ENCODE data around the gene ZC3H14. TPM values are rescaled to one million over a fixed set of nuclear protein-coding genes. Genes with fewer than 3 reads are reported as not detected.

ZC3H14 gene
- total and polyA plus RNA-seq, 4 donors: 57.8 to 92.2 (median 74.9) TPM

DNA sequence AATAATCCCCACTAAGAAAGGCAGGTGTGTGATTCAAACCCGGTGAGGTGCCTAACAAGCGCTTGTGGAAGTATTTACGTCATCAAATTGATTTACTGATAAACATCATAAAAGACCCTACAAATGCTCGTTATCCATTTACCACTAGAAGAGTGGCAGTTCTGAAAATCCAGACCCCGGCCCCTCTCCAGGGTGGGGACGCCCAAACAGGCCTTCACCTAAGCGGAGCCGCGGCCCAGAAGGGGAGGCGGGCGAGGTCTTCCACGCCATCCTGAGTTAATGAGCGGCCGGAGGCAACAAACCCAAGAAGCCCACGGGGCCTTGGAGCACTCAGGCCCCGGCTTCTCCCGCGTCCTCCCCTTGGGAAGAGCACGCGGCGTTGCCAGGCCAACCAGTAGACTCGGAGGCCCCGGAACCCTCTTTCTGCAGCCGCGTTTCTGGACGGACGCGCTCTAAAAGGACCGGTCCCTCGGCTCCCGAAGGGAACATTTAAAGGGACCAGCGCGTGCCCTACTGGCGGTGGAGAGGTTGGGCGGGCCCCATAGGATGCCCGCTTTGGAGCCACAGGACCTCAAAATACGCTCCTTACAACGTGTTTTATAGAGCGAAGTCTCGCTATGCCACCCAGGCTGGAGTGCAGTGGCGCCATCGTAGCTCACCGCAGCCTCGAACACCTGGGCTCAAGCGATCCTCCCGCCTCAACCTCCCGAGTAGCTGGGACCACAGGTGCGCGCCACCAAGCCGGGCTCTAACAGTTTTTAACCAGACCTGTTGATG lies 11.6 kb upstream of the ZC3H14 start:
- DNase-seq (ENCODE audit: low read depth in 4 of 6, low spot score in 6 of 6): peak; percentile 80 to 96 (median 86)
- peaks cover 21% of the 10 kb centered on the region for H3K4me1 ChIP-seq (ENCODE audit: control insufficient read depth, insufficient read depth, low read length)
- H3K27me3 ChIP-seq (ENCODE audit: control insufficient read depth, insufficient read depth, low read length): no peaks in the 10 kb centered on the region
- H3K36me3 ChIP-seq (ENCODE audit: control insufficient read depth, insufficient read depth, low read length): peaks cover 19% of the 10 kb centered on the region
- H3K27ac ChIP-seq (ENCODE audit: low read depth, low read length): peak overlapping the region; percentile 64
- no peaks in the 10 kb centered on the region for H3K9me3 ChIP-seq (ENCODE audit: control insufficient read depth, insufficient read depth, low read length)
- WGBS (ENCODE audit: insufficient coverage): 4% methylated on average over 49 of the region's 50 CpGs
- peak overlapping the region; percentile 89 for H3K4me3 ChIP-seq (ENCODE audit: low read depth, low read length)

DNA sequence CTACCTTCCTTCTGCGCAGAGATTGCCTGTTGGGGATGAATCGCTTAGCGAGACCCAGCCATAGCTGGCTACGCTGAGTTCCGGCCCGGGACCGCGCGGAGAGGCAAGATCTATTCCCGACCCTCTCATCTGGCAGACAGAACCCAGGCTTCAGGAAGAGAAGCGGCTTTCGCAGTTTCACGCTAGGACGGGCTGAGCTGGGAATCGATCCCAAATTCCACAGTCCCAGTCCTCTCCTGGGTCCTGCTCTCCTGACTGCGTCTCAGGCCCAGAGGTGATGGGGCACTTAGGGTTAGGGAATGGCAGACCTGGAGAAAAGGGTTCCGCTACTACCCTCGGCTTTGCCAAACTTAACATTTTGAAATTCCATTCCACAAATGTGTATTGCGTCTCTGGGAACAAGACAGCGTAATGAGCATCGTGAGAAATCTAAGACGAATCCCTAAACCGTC lies 10.8 kb upstream of the ZC3H14 start:
- DNase-seq (ENCODE audit: low read depth in 4 of 6, low spot score in 6 of 6): peak in 2 of 6 donors; percentile 59 to 60
- Histone ChIP-seq H3K4me3 (ENCODE audit: low read depth, low read length) (peak overlapping the region; percentile 89), H3K27me3 (ENCODE audit: control insufficient read depth, insufficient read depth, low read length) (no peaks in the 10 kb centered on the region), H3K4me1 (ENCODE audit: control insufficient read depth, insufficient read depth, low read length) (peaks cover 21% of the 10 kb centered on the region), H3K36me3 (ENCODE audit: control insufficient read depth, insufficient read depth, low read length) (peaks cover 19% of the 10 kb centered on the region), H3K27ac (ENCODE audit: low read depth, low read length) (peak overlapping the region; percentile 64), H3K9me3 (ENCODE audit: control insufficient read depth, insufficient read depth, low read length) (no peaks in the 10 kb centered on the region)
- 1% methylated on average over 14 of the region's 23 CpGs for WGBS (ENCODE audit: insufficient coverage)

DNA sequence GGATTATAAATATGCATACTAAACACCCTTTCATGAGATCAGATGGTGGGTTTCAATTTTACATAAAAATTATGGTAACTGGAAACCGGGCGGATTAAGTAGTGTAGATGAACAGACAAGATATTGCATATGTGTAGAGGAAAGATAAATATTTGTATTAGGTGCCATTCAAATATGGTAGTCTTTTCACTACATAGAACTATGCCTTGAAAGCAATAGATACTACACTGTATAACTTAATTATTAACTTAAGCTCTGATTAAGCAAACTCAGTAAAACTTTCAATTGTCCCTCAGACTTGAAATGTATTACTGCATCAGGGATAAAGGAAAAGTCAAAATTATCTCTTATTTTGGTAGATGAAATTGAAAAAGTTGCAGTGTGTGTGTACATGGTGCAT lies 10.0 kb upstream of the ZC3H14 start:
- no peak overlapping the region for H3K27ac ChIP-seq (ENCODE audit: low read depth, low read length)

DNA sequence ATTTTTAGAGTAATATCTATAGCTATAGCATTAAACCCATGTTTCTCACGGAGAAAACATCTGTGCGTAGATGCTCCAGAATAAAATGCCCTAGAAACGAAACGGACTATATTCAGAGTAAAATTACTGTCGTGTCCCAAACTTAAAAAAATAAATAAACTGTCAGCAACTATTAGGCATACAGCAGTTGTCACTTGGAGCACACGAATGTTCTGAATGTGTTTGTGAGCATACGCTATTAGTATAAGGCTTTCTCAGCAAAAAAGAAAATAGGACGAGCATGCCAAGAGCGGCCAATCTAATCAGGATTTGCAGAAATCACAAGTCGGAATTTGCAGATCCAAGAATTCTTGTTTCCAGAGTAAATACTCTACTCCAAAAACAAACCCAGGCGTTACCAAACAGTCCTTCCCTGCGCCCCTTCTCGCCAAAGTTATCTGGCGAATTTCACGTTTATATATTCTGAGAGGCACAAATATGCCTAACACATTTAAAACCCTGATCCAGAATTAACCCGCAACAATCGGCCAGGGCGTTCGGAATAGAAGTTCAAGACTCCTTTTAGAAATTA lies 8.9 kb upstream of the ZC3H14 start:
- no peaks in the 10 kb centered on the region for H3K9me3 ChIP-seq (ENCODE audit: control insufficient read depth, insufficient read depth, low read length)
- peaks cover 21% of the 10 kb centered on the region for H3K4me1 ChIP-seq (ENCODE audit: control insufficient read depth, insufficient read depth, low read length)
- peak overlapping the region; percentile 70 for H3K27ac ChIP-seq (ENCODE audit: low read depth, low read length)
- peak overlapping the region; percentile 64 for H3K4me3 ChIP-seq (ENCODE audit: low read depth, low read length)
- H3K27me3 ChIP-seq (ENCODE audit: control insufficient read depth, insufficient read depth, low read length): no peaks in the 10 kb centered on the region
- 0% methylated on average over 12 of the region's 19 CpGs for WGBS (ENCODE audit: insufficient coverage)
- peaks cover 13% of the 10 kb centered on the region for H3K36me3 ChIP-seq (ENCODE audit: control insufficient read depth, insufficient read depth, low read length)
- peak in 2 of 6 donors; percentile 62 to 63 for DNase-seq (ENCODE audit: low read depth in 4 of 6, low spot score in 6 of 6)

More for the DNA sequence above, 10.0 kb upstream of the ZC3H14 start:
- H3K4me3 ChIP-seq (ENCODE audit: low read depth, low read length): no peak overlapping the region
- no peaks in the 10 kb centered on the region for H3K27me3 ChIP-seq (ENCODE audit: control insufficient read depth, insufficient read depth, low read length)
- peaks cover 16% of the 10 kb centered on the region for H3K36me3 ChIP-seq (ENCODE audit: control insufficient read depth, insufficient read depth, low read length)
- no peak for DNase-seq (ENCODE audit: low read depth in 4 of 6, low spot score in 6 of 6)
- no peaks in the 10 kb centered on the region for H3K9me3 ChIP-seq (ENCODE audit: control insufficient read depth, insufficient read depth, low read length)
- peaks cover 21% of the 10 kb centered on the region for H3K4me1 ChIP-seq (ENCODE audit: control insufficient read depth, insufficient read depth, low read length)
- no CpG with 5 or more reads among the region's 2 CpGs for WGBS (ENCODE audit: insufficient coverage)

DNA sequence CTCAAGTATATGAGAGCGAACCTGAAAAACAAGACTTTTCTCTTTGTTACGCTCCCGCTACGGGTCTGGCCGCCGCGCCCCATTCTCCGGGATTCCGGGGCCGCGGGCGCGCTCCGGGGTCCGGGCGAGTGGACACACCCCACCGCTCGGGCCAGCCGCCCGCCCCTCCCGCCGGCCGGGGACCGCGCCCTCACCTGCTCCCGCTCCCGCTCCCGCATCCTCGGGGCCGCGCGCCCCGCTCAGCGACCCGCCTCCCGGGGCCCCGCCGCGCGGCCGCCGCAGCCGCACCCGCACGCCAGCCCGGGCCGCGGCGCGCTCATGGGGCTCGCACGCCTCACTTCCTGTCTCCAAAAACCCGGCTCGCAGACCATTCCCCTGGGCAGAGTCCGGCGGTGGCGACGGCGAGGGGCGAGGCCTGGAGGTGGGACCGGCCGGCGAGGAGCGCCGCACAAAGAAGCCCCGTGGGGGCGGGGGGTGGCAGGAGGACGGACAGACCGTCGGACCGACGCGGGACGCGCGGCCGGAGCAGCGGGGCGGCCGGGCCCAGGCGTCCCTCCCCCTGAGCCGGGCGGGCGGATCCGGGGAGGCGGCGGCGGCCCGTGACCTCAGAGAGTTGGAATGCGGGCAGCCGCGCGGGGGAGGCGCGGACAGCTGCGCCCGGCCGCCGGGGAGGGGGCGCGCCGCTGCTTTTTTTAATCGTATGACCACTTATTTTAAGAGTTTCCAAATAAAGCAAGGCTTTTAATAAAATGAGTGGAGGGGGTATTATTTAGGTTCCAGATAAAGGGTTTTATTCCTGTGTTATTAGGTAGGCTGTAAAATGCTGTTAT lies 8.2 kb upstream of the ZC3H14 start, which contains the start of gene PTPN21:
TSS of gene PTPN21 (minus strand) at position 551 of the 830 bp plus-strand sequence. CDS start 4,590 bp downstream, outside the sequence.
- DNase-seq (ENCODE audit: low read depth in 4 of 6, low spot score in 6 of 6): peak in 2 of 6 donors; percentile 66 to 85
- H3K9me3 ChIP-seq (ENCODE audit: control insufficient read depth, insufficient read depth, low read length): no peaks in the 10 kb centered on the region
- H3K4me3 ChIP-seq (ENCODE audit: low read depth, low read length): peak within 1 kb of the TSS; percentile 64
- under 1% methylated on average over 87 of the region's 103 CpGs for WGBS (ENCODE audit: insufficient coverage)
- H3K27me3 ChIP-seq (ENCODE audit: control insufficient read depth, insufficient read depth, low read length): no peaks in the 10 kb centered on the region
- peak within 1 kb of the TSS; percentile 70 for H3K27ac ChIP-seq (ENCODE audit: low read depth, low read length)
- peaks cover 21% of the 10 kb centered on the region for H3K4me1 ChIP-seq (ENCODE audit: control insufficient read depth, insufficient read depth, low read length)
- peaks cover 8% of the 10 kb centered on the region for H3K36me3 ChIP-seq (ENCODE audit: control insufficient read depth, insufficient read depth, low read length)

DNA sequence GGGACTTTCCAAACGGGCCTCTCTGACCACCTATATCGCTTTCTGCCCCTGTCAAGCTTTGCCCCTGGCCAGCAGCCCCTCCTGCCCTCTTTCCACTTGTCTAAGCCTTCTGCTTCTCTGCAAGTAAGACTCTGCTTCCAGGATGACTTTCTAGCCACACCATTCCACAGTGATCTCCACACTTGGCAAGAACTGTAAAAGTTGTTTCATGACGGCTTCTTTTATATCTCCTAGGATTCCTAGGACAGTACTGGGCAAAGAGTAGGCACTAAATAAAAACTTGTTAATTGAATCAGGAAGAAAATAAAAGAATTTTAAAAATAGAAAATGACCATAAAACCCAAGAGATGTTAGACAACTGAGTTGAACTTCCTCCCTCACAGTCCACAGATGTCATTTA lies 6.3 kb upstream of the ZC3H14 start:
- no peaks in the 10 kb centered on the region for H3K36me3 ChIP-seq (ENCODE audit: control insufficient read depth, insufficient read depth, low read length)
- no peaks in the 10 kb centered on the region for H3K27me3 ChIP-seq (ENCODE audit: control insufficient read depth, insufficient read depth, low read length)
- H3K4me1 ChIP-seq (ENCODE audit: control insufficient read depth, insufficient read depth, low read length): peaks cover 6% of the 10 kb centered on the region
- no peak overlapping the region for H3K4me3 ChIP-seq (ENCODE audit: low read depth, low read length)
- no peak overlapping the region for H3K27ac ChIP-seq (ENCODE audit: low read depth, low read length)
- no peaks in the 10 kb centered on the region for H3K9me3 ChIP-seq (ENCODE audit: control insufficient read depth, insufficient read depth, low read length)
- no peak for DNase-seq (ENCODE audit: low read depth in 4 of 6, low spot score in 6 of 6)
- WGBS (ENCODE audit: insufficient coverage): 69% methylated on average over 2 of the region's 3 CpGs

DNA sequence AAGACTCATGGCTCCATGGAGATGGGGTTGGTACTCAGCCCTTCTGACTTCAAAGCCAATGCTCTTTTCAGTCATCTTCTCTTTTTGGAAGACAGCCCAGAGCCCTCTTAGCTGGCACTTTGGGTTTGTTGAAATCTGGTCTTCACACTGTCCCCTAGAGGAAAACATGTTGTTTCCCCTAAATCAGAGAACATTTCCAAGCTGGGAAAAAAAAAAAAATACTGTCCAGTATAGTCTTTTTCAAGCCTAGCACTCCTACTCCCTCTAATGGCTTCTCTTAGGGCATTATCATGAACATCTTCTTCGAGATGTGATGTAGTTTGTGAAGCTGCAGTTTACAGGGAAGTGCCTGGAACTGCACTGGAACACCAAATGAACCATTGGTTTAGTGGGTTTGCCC lies 3.0 kb upstream of the ZC3H14 start:
- H3K4me3 ChIP-seq (ENCODE audit: low read depth, low read length): no peak overlapping the region
- peak in 2 of 6 donors; percentile 65 to 73 for DNase-seq (ENCODE audit: low read depth in 4 of 6, low spot score in 6 of 6)
- H3K9me3 ChIP-seq (ENCODE audit: control insufficient read depth, insufficient read depth, low read length): no peaks in the 10 kb centered on the region
- H3K27ac ChIP-seq (ENCODE audit: low read depth, low read length): no peak overlapping the region
- H3K36me3 ChIP-seq (ENCODE audit: control insufficient read depth, insufficient read depth, low read length): no peaks in the 10 kb centered on the region
- H3K27me3 ChIP-seq (ENCODE audit: control insufficient read depth, insufficient read depth, low read length): no peaks in the 10 kb centered on the region
- peaks cover 8% of the 10 kb centered on the region for H3K4me1 ChIP-seq (ENCODE audit: control insufficient read depth, insufficient read depth, low read length)
- WGBS (ENCODE audit: insufficient coverage): no CpG with 5 or more reads among the region's 1 CpG

- peak overlapping the region; percentile 81 for H3K4me3 ChIP-seq (ENCODE audit: low read depth, low read length)
- DNase-seq (ENCODE audit: low read depth in 4 of 6, low spot score in 6 of 6): no peak
- H3K27me3 ChIP-seq (ENCODE audit: control insufficient read depth, insufficient read depth, low read length): no peaks in the 10 kb centered on the region
- no peak overlapping the region for H3K27ac ChIP-seq (ENCODE audit: low read depth, low read length)
- H3K36me3 ChIP-seq (ENCODE audit: control insufficient read depth, insufficient read depth, low read length): no peaks in the 10 kb centered on the region
- WGBS (ENCODE audit: insufficient coverage): 50% methylated on average over 2 of the region's 5 CpGs
- no peaks in the 10 kb centered on the region for H3K9me3 ChIP-seq (ENCODE audit: control insufficient read depth, insufficient read depth, low read length)
- H3K4me1 ChIP-seq (ENCODE audit: control insufficient read depth, insufficient read depth, low read length): peaks cover 8% of the 10 kb centered on the region
These were observed 356 bp upstream of the ZC3H14 start for GRCh38 chr14:88562532-88562830.

DNA sequence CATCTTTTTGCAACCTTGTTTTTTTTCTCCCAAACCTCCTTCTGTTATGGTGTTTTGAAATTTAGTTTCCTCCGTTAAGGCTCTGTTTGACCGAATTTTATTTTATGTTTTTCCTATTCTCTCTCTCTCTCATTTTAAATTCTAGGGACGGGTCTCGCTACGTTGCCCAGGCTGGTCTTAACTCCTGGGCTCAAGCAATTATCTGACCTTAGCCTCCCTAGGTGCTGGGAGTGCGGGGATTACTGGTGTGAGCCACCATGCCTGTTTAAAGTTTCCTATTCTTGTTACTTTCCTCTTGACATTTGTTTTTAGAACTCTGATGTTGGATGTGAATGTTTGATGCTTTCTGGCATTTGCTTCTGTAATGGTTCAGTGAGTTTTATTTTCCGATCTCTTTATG lies 1.0 kb downstream of the ZC3H14 start:
- no peaks in the 10 kb centered on the region for H3K9me3 ChIP-seq (ENCODE audit: control insufficient read depth, insufficient read depth, low read length)
- peaks cover 8% of the 10 kb centered on the region for H3K4me1 ChIP-seq (ENCODE audit: control insufficient read depth, insufficient read depth, low read length)
- H3K27me3 ChIP-seq (ENCODE audit: control insufficient read depth, insufficient read depth, low read length): no peaks in the 10 kb centered on the region
- H3K4me3 ChIP-seq (ENCODE audit: low read depth, low read length): peak overlapping the region; percentile 81
- H3K27ac ChIP-seq (ENCODE audit: low read depth, low read length): peak overlapping the region; percentile 92
- DNase-seq (ENCODE audit: low read depth in 4 of 6, low spot score in 6 of 6): no peak
- 25% methylated on average over 4 of the region's 7 CpGs for WGBS (ENCODE audit: insufficient coverage)
- peaks cover 6% of the 10 kb centered on the region for H3K36me3 ChIP-seq (ENCODE audit: control insufficient read depth, insufficient read depth, low read length)

Measured in spinal cord (tissue), 10 donors.